ENCODE data around the gene GJA9.
"Not testable (repeated sequence)": the region's sequence is repeated elsewhere in the genome, so short reads cannot be mapped to it uniquely, and the experiment has no call there.

GJA9 gene

DNA sequence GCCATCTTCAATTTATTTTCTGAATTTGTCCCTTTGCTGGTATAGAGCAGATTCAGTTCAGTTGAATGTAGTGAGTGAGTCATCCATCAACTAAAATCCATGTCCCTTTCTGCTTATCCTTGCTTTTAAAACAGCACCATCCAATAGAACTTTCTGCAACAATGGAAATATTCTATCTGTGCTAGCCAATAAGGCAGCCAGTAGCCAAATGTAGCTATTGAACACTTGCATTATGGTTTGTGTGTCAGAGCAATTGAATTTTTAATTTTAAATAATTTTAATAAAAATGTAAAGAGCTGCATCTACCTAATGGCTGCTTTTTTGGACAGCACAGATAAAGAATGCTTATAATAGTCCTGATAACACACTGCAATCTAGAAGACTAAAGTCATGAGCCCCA, at the start of gene GJA9:
Gene GJA9, minus strand, starts transcription at position 101 of the 400 bp plus-strand sequence. CDS start 5,489 bp downstream, outside the sequence.
- no peak within 1 kb of the TSS for H3K4me3 ChIP-seq (ENCODE audit: low read depth, low read length)

DNA sequence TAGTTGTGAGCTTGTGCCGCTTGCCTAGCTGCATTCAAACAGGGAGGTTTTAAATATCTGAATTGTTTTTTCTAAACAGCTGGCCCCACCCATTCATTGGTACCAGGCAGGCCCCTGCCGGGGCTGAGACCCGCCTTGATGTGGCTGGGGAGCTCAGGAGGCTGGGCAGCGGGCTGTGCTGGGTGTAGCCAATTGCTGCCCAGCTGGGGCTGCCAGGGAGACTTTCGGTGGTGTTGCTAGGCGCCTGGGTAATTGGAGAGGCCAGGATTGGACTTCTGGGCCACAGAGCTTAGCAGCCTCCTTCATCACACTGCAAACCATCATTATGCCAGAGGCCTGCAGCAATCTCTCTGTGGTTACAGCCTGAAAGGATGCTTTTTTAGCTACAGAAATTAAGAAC, 48.1 kb upstream of the GJA9 start:
- no peak overlapping the region for H3K4me3 ChIP-seq (ENCODE audit: low read depth, low read length)

DNA sequence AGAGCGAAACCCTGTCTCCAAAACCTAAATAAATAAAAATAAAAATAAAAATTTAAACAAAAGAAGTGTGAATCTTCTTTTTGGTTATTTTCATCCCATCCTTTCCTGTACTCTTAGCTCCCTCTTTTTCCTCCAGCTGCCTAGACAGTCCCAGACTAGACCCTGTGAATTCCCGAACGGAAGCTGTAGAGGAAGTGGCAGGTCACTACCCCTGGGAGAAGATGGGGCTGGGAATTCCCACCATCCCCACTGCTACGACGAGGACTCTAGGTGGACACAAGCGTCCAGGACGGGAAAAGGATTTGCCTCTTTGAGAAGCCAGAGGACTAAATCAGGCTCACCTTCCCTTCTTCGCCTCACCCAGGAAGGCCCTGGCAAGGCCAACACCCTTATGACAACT, 47.7 kb upstream of the GJA9 start:
- H3K4me3 ChIP-seq (ENCODE audit: low read depth, low read length), result no peak overlapping the region

DNA sequence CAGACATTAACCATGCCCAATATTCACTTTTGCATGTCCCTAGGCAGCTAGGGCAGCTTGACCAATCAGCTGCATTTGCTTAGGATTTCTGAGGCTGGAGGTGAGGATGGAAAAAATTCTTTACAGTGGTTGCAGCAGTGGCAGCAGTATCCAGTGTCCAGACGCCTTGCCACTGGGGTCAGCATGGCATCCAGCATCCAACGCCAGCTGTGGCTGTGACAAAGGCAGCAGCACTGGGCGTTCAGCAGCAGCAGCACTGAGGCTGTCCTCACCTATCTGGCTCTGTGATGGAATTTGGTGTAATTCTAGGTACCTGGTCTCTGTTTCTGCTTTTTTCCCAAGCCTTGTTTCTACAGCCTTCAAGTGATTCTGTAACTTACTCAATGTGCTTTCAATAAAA, 44.7 kb upstream of the GJA9 start:
- H3K4me3 ChIP-seq (ENCODE audit: low read depth, low read length), result no peak overlapping the region

DNA sequence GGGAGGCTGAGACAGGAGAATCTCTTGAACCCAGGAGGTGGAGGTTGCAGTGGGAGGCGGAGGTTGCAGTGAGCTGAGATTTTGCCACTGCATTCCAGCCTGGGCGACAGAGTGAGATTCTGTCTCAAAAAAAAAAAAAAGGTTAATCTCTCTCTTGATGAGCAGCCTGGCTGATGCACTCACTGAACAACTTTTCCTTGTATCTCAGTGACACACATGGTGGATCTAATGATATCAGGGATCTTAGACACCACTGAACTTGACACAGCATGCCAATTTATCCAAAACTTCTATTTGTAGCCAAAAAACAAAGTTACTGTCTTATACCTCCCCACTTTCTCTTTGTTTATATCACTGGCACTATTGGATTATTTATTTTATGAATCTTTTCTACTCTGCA, 44.0 kb upstream of the GJA9 start:
- H3K4me3 ChIP-seq (ENCODE audit: low read depth, low read length), result no peak overlapping the region

DNA sequence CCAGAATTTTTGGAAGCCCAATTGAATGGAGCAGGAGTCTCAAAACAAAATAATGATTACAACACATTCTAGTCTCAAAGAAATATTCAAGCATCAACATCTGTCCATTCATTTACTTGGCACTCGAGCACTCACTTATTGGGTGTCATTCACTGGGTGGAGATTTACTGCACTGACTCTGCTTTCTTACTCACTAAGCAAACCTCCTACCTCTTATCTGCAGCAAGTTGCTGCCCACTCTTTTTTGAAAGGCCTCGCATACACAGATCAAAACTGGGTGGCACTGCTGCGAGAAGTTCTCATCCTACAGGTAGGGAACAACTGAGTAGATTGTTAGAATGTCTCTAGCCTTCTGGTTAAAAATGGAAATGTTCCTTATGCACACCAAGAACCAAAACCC, 42.2 kb upstream of the GJA9 start:
- no peak overlapping the region for H3K4me3 ChIP-seq (ENCODE audit: low read depth, low read length)

DNA sequence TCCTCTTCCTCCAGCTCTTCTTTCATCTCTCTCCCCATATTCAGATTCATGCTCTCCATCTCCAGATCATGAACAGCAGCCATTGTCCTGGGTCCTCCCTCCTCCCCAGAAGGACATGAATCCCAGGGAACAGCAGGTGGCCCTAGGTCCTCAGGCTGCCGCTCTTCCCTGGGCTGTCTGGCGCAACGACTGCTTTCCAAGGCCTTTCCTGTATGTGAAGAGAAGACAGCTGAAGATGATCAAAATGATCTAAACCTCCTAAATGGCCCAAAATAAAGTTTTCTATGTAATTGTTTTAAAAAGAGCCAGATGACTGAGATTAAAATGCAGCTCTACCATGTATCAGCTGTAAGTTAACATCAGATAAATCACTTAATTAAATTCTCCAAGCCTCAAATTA, 37.7 kb upstream of the GJA9 start:
- no peak overlapping the region for H3K4me3 ChIP-seq (ENCODE audit: low read depth, low read length)

DNA sequence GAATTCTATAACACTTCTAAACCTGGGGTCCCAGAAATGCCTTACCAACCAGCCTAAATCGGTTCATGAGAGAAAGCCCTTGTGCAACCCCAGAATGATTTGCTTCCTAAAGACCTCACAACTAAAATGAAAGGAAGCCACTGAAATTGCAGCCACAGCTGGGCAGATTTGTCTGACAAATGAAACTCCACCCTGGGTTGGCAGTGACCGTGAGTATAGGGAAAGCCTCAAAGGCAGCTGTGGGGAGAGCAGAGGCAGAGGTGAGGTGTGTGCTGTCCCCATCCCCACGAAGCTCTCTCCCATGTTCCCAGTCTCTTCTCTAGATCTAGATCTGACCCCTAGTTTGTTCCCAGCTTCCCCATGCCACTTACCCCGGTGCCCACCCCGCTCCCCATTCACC, 37.2 kb upstream of the GJA9 start:
- H3K4me3 ChIP-seq (ENCODE audit: low read depth, low read length), result no peak overlapping the region

DNA sequence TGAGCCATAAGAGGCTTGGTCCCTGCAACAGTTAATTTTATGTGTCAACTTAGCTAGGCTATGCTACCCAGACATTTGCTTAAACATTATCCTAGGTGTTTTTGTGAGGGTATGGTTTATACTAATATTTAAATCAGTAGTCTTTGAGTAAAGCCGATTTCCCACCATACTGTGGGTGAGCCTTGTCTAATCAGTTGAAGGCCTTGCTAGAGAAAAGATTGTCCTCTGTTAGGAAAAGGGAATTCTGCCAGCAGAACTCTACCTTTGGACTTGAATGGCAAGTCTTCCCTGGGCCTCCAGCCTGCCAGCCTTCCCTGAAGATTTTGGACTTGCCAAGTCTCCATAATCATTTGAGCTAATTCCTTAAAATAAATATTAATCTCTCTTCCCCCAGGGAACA, 36.4 kb upstream of the GJA9 start:
- no peak overlapping the region for H3K4me3 ChIP-seq (ENCODE audit: low read depth, low read length)

DNA sequence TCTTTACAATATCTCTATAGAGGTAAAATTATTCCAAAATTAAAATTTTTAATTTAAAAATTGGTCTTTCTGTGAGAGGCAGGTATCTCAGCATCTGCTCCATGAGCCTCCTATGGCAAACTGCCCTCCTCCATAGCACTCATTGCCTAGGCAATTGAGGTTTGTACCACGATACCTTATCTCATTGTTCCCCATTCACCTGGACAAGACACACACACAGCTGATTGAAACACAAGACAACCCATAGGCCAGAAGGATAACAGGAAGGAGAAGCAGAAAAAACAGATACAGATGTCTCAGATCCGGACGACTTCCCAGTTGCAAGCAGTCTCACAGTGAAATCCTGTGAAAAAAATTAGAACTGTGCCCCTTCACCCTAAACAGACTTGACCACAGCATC, 36.0 kb upstream of the GJA9 start:
- H3K4me3 ChIP-seq (ENCODE audit: low read depth, low read length), result no peak overlapping the region

DNA sequence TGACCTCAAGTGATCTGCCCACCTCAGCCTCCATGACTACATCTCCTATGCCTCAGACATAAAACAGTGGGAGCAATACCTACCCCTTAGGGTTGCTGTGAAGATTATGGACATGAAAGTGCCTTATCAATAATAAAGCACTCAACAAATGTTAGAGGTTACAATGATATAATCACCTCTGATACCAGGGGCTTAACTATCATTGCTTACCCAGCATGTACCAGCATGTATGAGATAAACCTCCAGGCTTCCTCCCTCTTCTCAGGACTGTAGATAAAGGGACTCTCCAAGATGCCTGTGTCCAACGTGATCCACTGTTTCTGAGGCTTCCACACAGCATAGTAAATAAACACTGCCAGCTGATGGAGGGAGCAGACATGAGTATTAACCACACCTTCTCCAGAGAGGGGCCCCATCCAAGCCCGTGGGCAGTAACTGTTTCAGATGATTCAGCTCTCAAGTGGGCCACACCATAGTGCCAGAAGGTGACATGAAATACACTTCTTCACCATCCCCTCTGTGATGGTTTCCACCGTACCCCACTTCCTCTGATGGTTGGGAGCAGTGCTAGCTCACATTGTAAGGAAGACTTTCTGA, 34.1 kb upstream of the GJA9 start:
- H3K4me3 ChIP-seq (ENCODE audit: low read depth, low read length), result no peak overlapping the region

DNA sequence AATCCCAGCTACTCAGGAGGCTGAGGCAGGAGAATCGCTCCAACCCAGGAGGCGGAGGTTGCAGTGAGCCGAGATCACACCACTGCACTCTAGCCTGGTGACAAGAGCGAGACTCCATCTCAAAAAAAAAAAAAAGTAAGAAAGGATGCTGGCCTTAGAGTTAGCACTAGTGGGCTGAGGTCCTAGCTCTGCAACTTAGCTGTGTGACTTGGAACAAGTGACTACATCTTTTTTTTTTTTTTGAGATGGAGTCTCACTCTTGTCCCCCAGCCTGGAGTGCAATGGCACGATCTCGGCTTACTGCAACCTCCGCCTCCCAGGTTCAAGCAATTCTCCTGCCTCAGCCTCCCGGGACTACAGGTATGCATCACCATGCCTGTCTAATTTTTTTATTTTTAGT, 33.5 kb upstream of the GJA9 start:
- not testable (repeated sequence) for H3K4me3 ChIP-seq (ENCODE audit: low read depth, low read length)

DNA sequence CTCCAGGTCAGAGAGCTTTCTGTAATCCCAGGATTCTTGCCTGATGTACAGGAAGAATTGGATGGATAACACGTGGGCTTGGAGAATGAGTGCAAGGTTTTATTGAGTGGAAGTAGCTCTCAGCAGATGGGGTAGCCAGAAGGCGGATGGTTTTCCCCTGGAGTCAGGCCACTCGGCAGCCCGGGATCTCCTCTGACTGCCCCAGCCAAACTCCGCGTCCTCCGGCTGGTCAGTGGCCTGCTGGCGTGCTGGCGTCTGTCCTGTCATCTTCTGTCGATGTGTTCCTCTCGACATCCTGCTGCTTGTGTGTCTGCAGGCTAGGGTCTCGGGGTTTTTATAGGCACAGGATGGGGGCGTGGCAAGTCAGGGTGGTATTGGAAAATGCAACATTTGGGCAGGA, 27.4 kb upstream of the GJA9 start:
- no peak overlapping the region for H3K4me3 ChIP-seq (ENCODE audit: low read depth, low read length)

DNA sequence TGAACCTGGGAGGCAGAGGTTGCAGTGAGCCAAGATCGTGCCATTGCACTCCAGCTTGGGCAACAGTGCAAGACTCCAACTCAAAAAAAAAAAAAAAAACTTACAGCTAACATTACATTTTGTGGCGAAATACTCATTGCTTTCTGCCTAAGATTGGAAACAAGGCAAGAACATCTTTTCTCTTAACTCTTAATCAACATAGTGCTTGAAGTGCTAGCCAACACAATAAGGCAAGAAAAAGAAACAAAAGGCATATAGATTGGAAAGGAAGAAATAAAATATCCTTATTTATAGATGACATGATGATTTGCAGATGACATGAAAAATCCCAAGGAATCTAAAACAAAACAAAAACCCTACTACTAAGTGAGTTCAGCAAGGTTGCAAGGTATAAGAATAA, 24.6 kb upstream of the GJA9 start:
- no peak overlapping the region for H3K4me3 ChIP-seq (ENCODE audit: low read depth, low read length)

DNA sequence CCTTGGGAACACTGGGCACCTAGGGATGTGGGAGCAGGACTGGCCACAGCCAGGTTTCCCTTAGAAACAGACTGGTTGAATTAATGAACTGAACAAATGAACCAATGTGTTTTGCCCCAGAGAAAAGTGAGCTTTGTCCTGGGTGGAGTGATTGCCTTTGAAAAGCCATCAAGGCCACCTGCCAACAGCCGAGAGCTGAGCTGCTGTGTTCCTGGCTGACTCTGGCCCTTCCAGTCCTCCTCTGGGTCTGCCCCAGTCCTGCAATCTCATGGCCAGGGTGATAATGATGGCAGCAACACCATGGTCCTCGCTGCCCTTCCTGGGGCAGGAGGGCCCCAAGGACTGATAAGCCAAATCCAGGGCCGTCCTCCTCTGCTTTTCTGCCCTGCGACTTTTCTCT, 18.2 kb upstream of the GJA9 start:
- H3K4me3 ChIP-seq (ENCODE audit: low read depth, low read length), result no peak overlapping the region

DNA sequence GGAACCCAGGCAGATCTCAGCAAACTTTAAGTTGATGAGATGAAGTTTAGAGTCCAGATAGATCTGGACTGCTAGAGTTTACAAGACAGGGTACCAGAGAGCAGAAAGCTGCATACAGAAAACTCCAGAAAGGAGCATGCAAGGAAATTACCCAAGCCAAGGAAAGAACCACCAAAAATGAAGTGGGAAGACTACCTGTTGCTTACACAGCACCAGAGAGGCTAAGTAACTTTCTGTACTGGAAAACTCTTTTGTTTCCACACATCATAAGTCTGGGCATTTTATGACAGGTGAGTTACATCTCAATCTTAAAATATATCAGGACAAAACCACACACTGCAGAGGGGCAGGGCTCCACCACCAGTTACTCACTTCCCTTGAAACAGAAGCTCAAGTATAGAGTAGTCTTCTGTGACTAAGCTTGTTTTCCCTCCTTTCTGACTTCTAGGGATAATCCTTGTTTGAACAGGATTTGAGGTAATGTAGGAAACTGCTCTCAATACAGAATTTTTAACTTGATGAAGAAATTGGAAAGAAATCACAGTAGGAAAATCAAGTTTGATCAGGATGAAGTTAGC, 17.4 kb upstream of the GJA9 start:
- H3K4me3 ChIP-seq (ENCODE audit: low read depth, low read length), result no peak overlapping the region

DNA sequence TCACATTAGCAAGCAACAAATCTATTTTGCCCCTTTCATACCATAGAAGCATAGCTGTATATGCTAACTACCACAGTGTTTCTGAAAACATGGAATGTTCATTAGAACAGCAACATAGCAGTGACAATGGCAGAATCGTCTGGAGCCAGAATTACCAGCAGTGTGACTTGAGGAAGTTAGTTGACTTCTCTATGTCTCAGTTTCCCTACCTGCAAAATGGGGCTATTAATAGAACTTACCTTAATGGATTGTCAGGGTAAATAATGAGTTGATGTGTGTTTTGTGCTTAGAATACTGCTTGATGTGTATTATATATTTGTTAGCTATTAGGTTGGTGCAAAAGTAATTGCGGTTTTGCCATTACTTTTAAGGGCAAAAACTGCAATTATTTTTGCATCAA, 14.8 kb upstream of the GJA9 start:
- H3K4me3 ChIP-seq (ENCODE audit: low read depth, low read length), result no peak overlapping the region

DNA sequence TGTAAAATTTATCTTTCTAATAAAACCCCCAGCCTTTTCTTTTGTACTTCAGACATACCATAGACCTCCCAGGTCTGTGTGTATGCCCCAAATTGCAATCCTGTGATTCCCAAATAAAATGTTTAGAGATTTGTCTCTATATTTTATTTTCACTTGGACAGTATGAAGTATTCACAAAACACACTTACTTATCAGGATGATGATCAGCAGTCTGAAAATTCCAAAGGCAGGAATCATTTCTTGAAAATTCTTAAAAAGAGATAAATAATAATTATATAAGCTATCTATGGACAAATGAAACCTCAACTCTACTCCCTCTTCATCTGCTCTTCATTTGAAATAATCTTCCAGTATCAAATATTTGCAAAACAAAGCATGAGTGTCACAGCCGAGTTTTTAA, 11.6 kb upstream of the GJA9 start:
- no peak overlapping the region for H3K4me3 ChIP-seq (ENCODE audit: low read depth, low read length)

DNA sequence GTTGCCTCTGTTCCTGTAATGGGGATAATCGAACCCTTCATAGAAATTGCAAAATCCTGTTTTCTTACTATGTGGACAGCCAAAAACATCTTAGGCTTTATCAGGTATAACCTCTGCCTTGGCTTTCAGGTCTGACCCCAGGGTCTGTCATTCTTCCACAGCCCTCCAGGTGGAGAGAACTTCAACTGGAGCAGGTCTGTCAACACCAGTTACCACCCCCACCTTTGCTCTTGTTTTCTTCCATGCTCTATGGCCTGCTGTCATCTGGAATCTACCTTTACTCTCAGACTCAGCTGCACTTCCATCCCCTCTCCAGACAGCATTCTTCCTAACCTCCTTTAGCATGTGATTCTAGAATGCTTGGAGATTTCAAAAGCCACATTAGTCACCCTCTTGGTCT, 10.4 kb upstream of the GJA9 start:
- no peak overlapping the region for H3K4me3 ChIP-seq (ENCODE audit: low read depth, low read length)

DNA sequence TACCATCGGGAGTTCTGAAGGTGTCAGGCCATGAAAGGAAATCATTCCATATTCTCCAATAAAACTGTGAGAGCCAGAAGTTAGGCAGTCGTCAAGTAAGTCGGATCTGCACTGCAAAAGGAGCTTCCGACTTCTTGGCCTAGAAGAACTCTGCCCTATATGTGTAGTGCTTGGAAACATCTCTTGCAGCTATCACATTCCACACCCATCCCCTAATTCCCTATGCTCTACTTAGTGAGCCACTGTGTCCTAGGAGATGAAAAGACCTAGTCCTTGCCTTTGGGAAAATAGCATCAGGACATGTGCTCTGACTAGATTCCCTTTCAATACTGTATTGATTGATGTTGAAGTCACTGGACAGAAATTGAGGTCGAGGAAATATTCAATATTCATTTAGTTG, 8.2 kb upstream of the GJA9 start:
- H3K4me3 ChIP-seq (ENCODE audit: low read depth, low read length), result no peak overlapping the region

DNA sequence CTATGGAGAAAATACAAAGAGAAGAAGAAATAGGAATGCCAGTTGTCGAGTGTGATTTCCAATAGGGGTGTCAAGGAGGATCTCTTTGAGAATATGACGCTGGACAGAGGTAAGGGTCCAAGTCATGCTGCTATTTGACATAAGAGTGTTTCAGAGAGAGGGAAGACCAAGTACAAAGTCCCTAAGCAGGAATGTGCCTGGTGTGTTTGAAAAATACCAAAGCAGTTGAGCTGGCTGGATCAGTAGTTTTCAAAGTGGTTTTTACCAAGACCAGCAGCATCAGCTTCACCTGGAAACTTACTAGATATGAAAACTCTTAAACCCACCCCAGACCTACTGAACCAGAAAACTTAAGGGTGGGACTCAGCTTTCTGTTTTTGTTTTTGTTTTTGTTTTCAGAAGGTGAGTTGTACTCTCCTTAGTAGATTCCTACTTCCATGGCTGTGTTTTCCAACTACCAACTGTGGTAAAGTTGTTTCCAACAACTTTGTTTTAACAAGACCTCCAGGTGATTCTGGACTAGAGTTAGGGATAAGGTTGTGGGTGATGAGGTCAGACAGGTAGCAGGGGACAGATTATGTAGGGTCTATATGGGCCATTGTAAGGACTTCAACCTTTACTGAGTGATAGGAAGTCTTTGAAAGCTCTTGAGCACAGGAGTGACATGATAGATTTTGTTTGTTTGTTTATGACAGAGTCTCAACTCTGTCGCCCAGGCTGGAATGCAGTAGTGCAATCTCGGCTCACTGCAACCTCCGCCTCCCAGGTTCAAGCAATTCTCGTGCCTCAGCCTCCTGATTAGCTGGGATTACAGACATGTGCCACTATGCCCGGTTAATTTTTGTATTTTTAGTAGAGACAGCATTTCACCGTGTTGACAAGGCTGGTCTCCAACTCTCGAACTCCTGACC, 7.3 kb upstream of the GJA9 start:
- no peak overlapping the region for H3K4me3 ChIP-seq (ENCODE audit: low read depth, low read length)

DNA sequence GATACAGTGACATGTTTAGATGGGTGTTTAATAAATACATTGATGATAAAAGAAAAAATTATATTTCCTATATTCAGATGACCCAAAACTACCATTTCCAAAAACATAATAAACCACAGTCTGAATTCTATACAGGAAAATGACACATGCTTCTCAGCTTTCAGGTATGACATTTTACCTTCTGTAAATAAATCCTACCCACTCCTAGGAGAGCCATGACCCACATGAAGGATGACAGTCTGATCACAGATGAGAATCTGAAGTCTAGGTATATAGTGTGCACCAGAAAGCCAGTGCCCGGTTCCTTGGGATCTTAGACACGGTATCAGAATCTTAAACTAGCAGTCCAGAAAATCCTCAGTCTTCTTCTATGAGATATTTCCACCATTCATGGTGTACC, 3.7 kb upstream of the GJA9 start:
- no peak overlapping the region for H3K4me3 ChIP-seq (ENCODE audit: low read depth, low read length)

Measured in iPS-11a (cell line).